RWPE1 (cell line): Measurements from ENCODE around the gene ARL13B.

ENCODE experiments used
- CTCF ChIA-PET: fragments of 350-600 bp; sonication (Branson Sonifier 250); formaldehyde crosslinking; extraction: SDS; loops from one replicate; lab custom pipeline; 2021; lab: Yijun Ruan, JAX
- POLR2A ChIA-PET: fragments of 400-600 bp; formaldehyde crosslinking; extraction: SDS; loops from one replicate; lab custom pipeline; 2020; ENCODE audit warnings: antibody characterized with exemption; ENCODE audit not compliant: low non-redundant PET; lab: Yijun Ruan, JAX
- DNase-seq: peaks from one replicate; pipeline ENCODE4 v3.0.0; 2012; ENCODE audit warnings: low spot score
- H3K27ac ChIP-seq: fragments of 450-650 bp; 2 replicates; pipeline ENCODE4 v1.5.1; 2017
- CTCF ChIP-seq: fragments of 450-650 bp; conservative IDR thresholded peaks from 2 replicates; pipeline ENCODE4 v1.5.1; 2017; ENCODE audit warnings: low read depth, mild to moderate bottlenecking

Gene ARL13B

GRCh38 chr3:94046533-94046932 is 66.6 kb downstream of the ARL13B start:
- H3K27ac ChIP-seq: no peak overlapping the region
- no peak for DNase-seq
- CTCF ChIA-PET: no interaction called here
- POLR2A ChIA-PET: no interaction called here
- no peak for TF ChIP-seq CTCF

GRCh38 chr3:94049267-94049666 is 69.3 kb downstream of the ARL13B start:
- no peak overlapping the region for H3K27ac ChIP-seq
- no peak for TF ChIP-seq CTCF
- POLR2A ChIA-PET: no interaction called here
- DNase-seq: no peak
- CTCF ChIA-PET: interaction anchor here (0.9 kb wide), 1 partner anchor 8 kb away, joined by 3 read pairs; no protein-coding TSS in a partner anchor

GRCh38 chr3:94050546-94050945 is 70.6 kb downstream of the ARL13B start:
- no peak for TF ChIP-seq CTCF

GRCh38 chr3:94061297-94061696 is 81.3 kb downstream of the ARL13B start:
- CTCF ChIA-PET: interaction anchor here (0.6 kb wide), 1 partner anchor 8 kb away, joined by 3 read pairs; no protein-coding TSS in a partner anchor
- no peak for DNase-seq
- no peak overlapping the region for H3K27ac ChIP-seq
- no peak for TF ChIP-seq CTCF
- POLR2A ChIA-PET: no interaction called here

More at GRCh38 chr3:94050546-94050945, 70.6 kb downstream of the ARL13B start:
- ChIA-PET POLR2A (no interaction called here), CTCF (no interaction called here)
- no peak overlapping the region for H3K27ac ChIP-seq
- DNase-seq: no peak

- ChIA-PET CTCF (interaction anchor here (0.6 kb wide), 1 partner anchor 52 kb away, joined by 3 read pairs; no protein-coding TSS in a partner anchor), POLR2A (no interaction called here)
- peak within 1 kb of the TSS; percentile 93 for H3K27ac ChIP-seq
- DNase-seq: peak; percentile 75
- TF ChIP-seq CTCF: no peak
Observed at GRCh38 chr3:94062513-94063404, 82.8 kb downstream of the ARL13B start, which contains the start of the genes DHFR2 and NSUN3. DHFR2 (minus strand) TSS chr3:94062916; CDS start chr3:94061511, 1,405 bp downstream. NSUN3 (plus strand) TSS chr3:94063061; CDS start chr3:94063127, 66 bp downstream.

- no peak for DNase-seq
- CTCF ChIA-PET: interaction anchor here (0.6 kb wide), 1 partner anchor 51 kb away, joined by 3 read pairs; no protein-coding TSS in a partner anchor
- no peak for TF ChIP-seq CTCF
- H3K27ac ChIP-seq: peak overlapping the region; percentile 93
- POLR2A ChIA-PET: no interaction called here
Observed at GRCh38 chr3:94063496-94064119, 83.7 kb downstream of the ARL13B start.
